Vagina (tissue), 2 donors: ENCODE results near the gene BCAS4. TPM values are rescaled to one million over a fixed set of nuclear protein-coding genes. Genes with fewer than 3 reads are reported as not detected.

Source experiments
- DNase-seq, 2 donors: peaks; one replicate each; pipeline ENCODE4 v3.0.0-alpha.2; 2017; ENCODE audit errors: extremely low spot score in 2 of 2
- H3K27ac ChIP-seq: fragments of 200-600 bp; sonication (generic); one replicate; pipeline ENCODE4 v1.5.1; 2019
- H3K27me3 ChIP-seq: fragments of 200-600 bp; sonication (generic); one replicate; pipeline ENCODE4 v1.5.1; 2019
- H3K36me3 ChIP-seq, 2 donors: fragments of 200-600 bp; sonication (generic); one replicate each; pipeline ENCODE4 v1.5.1; 2017 to 2019
- H3K4me1 ChIP-seq: fragments of 200-600 bp; sonication (generic); one replicate; pipeline ENCODE4 v1.5.1; 2019
- H3K4me3 ChIP-seq, 2 donors: fragments of 200-600 bp; sonication (generic); 1 replicate in 1 of 2; 2 replicates in 1 of 2; pipeline ENCODE4 v1.5.1; 2016 to 2019
- H3K9me3 ChIP-seq: fragments of 200-600 bp; sonication (generic); one replicate; pipeline ENCODE4 v1.5.1; 2019
- POLR2A ChIP-seq, 2 donors: fragments of 450-650 bp; IDR thresholded peaks; one replicate each; pipeline ENCODE4 v1.6.1; 2017; ENCODE audit warnings: antibody characterized with exemption in 2 of 2, mild to moderate bottlenecking in 2 of 2, moderate library complexity in 2 of 2
- POLR2AphosphoS5 ChIP-seq, 2 donors: sonication (generic); formaldehyde crosslinking; IDR thresholded peaks; one replicate each; pipeline ENCODE4 v1.9.0; 2017; ENCODE audit warnings: antibody characterized with exemption in 2 of 2, mild to moderate bottlenecking in 2 of 2, low read depth in 1 of 2; ENCODE audit not compliant: insufficient read depth in 1 of 2
- intact Hi-C: fragments of 100-400 bp; cut with DNase I; formaldehyde crosslinking; loops from one replicate; pipeline ENCODE4 v1.15.1; 2023
- total RNA-seq: library from RNA; depleted of rRNA; stranded (reverse); fragments of >200 nt; gene quantifications from one replicate; pipeline ENCODE4 v1.2.3, GENCODE V29; 2016
- TF ChIP-seq, protein P1 (sequence below), 3 experiments: fragments of 450-650 bp in 2 of 3; fragments of 200-600 bp in 1 of 3; sonication (generic) in 1 of 3; IDR thresholded peaks; one replicate each; pipeline ENCODE4 v1.5.1; 2017 to 2019; ENCODE audit warnings: antibody characterized with exemption in 3 of 3, mild to moderate bottlenecking in 2 of 3, moderate library complexity in 2 of 3

The BCAS4 gene
- total RNA-seq, 1 donor from 2014 or later, result 1.7 TPM

DNA sequence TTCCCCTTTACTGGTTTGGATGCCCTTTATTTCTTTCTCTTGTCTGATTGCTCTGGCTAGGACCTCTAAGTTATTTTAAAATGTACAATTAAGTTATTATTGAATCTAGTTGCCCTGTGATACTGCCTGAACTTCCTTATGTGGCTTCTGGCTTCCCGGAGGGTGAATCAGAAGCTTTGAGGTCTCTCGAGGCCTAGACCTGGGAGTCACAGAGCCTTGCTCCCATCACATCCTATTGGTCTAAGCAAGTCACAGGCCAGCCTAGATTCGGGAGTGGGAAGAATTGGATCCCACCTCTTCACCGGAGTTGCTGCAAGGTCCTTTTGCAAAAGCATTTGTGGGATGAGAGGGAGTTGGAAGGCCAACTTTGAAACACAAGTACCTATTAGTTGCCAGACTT is 15.2 kb downstream of the BCAS4 start:
- H3K4me3 ChIP-seq, result no peak overlapping the region
- intact Hi-C loops, result no loop called here
- no peak for DNase-seq
- no peaks in the 10 kb centered on the region for H3K9me3 ChIP-seq
- H3K27ac ChIP-seq, result no peak overlapping the region
- H3K27me3 ChIP-seq, result no peaks in the 10 kb centered on the region
- no peaks in the 10 kb centered on the region for H3K4me1 ChIP-seq
- TF ChIP-seq POLR2A (IDR thresholded peaks at IDR 0.05) (no peak), POLR2AphosphoS5 (IDR thresholded peaks at IDR 0.05; ENCODE audit: insufficient read depth in 1 of 2, low read depth in 1 of 2) (no peak)
- TF ChIP-seq, protein P1, sequence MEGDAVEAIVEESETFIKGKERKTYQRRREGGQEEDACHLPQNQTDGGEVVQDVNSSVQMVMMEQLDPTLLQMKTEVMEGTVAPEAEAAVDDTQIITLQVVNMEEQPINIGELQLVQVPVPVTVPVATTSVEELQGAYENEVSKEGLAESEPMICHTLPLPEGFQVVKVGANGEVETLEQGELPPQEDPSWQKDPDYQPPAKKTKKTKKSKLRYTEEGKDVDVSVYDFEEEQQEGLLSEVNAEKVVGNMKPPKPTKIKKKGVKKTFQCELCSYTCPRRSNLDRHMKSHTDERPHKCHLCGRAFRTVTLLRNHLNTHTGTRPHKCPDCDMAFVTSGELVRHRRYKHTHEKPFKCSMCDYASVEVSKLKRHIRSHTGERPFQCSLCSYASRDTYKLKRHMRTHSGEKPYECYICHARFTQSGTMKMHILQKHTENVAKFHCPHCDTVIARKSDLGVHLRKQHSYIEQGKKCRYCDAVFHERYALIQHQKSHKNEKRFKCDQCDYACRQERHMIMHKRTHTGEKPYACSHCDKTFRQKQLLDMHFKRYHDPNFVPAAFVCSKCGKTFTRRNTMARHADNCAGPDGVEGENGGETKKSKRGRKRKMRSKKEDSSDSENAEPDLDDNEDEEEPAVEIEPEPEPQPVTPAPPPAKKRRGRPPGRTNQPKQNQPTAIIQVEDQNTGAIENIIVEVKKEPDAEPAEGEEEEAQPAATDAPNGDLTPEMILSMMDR (IDR thresholded peaks at IDR 0.05), result no peak
- H3K36me3 ChIP-seq, result no peaks in the 10 kb centered on the region

DNA sequence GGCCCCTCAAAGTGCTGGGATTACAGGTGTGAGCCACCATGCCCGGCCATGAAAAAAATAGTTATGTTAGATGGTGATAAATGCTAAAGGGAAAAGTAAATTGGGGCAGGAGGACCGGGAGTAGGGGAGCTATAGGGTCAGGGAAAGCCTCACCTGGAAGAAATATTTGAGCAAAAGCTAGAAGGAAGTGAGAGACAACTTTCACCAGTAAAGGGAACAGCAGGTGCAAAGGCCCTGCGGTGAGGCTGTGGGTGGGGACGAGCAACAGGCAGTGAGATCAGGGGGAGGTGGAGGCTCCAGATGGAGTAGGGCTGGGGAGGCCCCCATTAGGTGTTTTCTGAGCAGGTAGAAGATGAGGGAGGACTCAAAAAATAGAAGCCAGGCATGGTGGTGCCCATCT is 16.0 kb downstream of the BCAS4 start:
- H3K36me3 ChIP-seq, result no peaks in the 10 kb centered on the region
- H3K4me3 ChIP-seq, result no peak overlapping the region
- intact Hi-C loops, result no loop called here
- no peak for DNase-seq
- no peaks in the 10 kb centered on the region for H3K9me3 ChIP-seq
- no peak overlapping the region for H3K27ac ChIP-seq
- TF ChIP-seq, protein P1 (IDR thresholded peaks at IDR 0.05), result no peak
- no peak for TF ChIP-seq POLR2A (IDR thresholded peaks at IDR 0.05)
- TF ChIP-seq POLR2AphosphoS5 (IDR thresholded peaks at IDR 0.05; ENCODE audit: insufficient read depth in 1 of 2, low read depth in 1 of 2), result no peak
- no peaks in the 10 kb centered on the region for H3K27me3 ChIP-seq
- no peaks in the 10 kb centered on the region for H3K4me1 ChIP-seq

DNA sequence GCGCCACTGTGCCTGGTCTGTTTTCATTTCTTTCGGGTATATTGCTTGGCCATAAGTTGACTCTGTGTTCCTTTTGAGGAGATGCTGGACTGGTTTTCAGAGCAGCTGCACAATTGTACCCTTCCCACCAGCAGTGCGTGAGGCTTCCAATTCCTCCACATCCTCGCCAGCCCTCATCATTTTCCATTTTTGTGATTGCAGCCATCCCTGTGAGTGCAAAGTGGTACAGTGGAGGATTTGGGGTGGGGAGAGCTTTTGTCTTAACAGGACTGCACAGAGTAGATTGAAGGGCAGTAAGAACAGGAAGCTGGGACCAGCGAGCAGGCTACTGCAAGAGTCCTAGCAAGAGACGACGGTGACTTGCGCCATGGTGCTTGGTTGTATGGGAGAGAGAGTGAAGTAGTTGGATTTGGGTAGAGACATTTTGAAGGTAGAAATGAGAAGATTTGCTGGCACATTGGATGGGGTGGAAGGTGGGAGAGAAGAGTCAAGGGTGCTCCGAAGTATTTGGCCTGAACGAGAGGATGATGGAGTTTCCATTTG is 18.3 kb downstream of the BCAS4 start:
- Histone ChIP-seq H3K4me1 (no peaks in the 10 kb centered on the region), H3K9me3 (no peaks in the 10 kb centered on the region), H3K4me3 (no peak overlapping the region), H3K27ac (no peak overlapping the region), H3K27me3 (no peaks in the 10 kb centered on the region), H3K36me3 (no peaks in the 10 kb centered on the region)
- TF ChIP-seq POLR2AphosphoS5 (IDR thresholded peaks at IDR 0.05; ENCODE audit: insufficient read depth in 1 of 2, low read depth in 1 of 2) (no peak), POLR2A (IDR thresholded peaks at IDR 0.05) (no peak)
- TF ChIP-seq, protein P1 (IDR thresholded peaks at IDR 0.05), result no peak
- intact Hi-C loops, result no loop called here
- DNase-seq, result no peak

DNA sequence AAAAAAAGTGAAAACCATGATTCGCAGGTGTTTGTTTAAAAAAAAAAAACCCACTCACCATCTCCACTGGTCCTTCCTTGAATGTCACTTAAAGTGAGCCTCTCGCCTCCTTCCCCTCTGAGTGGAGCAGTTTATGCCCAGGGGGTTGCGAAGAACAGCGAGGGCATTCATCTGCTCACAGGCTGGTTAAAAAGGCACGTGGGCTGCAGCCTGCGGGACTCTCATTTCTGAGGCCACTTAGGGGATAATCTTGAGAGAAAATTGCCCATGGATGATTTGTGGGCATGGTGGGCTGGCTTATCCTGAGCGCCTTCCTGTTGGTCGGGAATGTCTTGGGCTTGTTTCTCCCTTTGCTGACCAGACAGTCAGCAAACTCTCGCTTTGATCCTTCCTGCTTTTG is 18.9 kb downstream of the BCAS4 start:
- Histone ChIP-seq H3K27me3 (no peaks in the 10 kb centered on the region), H3K27ac (no peak overlapping the region), H3K4me3 (no peak overlapping the region), H3K36me3 (no peaks in the 10 kb centered on the region), H3K9me3 (no peaks in the 10 kb centered on the region), H3K4me1 (no peaks in the 10 kb centered on the region)
- TF ChIP-seq, protein P1 (IDR thresholded peaks at IDR 0.05), result no peak
- TF ChIP-seq POLR2A (IDR thresholded peaks at IDR 0.05) (no peak), POLR2AphosphoS5 (IDR thresholded peaks at IDR 0.05; ENCODE audit: insufficient read depth in 1 of 2, low read depth in 1 of 2) (no peak)
- no peak for DNase-seq
- intact Hi-C loops, result no loop called here

DNA sequence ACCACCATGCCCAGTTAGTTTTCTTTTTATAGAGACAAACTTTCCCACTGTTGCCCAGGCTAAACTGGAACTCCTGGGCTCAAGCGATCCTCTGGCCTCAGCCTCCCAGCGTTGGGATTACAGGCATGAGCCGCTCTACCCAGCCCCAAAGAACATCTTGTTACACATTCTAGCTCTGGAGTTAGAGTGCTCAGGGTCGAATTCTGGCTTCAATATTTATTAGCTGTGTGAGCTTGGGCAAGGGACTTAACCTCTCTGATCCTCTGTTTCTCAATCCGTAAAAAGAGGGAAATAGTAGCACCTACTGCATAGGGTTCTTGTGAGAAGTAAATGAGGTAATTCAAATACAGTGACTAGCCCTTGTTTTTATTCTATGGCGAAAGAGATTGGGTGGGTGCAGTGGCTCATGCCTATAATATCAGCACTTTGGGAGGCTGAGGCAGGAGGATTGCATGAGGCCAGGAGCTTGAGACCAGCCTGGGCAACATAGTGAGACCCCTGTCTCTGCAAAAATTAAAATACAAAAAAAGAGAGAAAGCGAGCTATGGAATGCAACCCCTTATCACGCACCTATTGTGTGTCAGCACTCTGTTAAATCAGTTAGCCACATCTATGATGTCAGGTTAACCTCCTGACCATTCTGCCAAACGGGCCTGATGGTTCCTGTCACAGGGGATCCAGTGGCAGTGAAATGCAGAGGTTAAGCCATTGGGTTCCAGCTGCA is 19.7 kb downstream of the BCAS4 start:
- Histone ChIP-seq H3K36me3 (no peaks in the 10 kb centered on the region), H3K27ac (no peak overlapping the region), H3K9me3 (no peaks in the 10 kb centered on the region), H3K4me1 (no peaks in the 10 kb centered on the region), H3K27me3 (no peaks in the 10 kb centered on the region), H3K4me3 (no peak overlapping the region)
- no peak for TF ChIP-seq POLR2AphosphoS5 (IDR thresholded peaks at IDR 0.05; ENCODE audit: insufficient read depth in 1 of 2, low read depth in 1 of 2)
- no peak for TF ChIP-seq POLR2A (IDR thresholded peaks at IDR 0.05)
- TF ChIP-seq, protein P1 (IDR thresholded peaks at IDR 0.05), result no peak
- intact Hi-C loops, result loop anchor here (5.0 kb wide), 1 partner anchor 113 kb away; no protein-coding TSS in a partner anchor
- no peak for DNase-seq
